ENCODE results near the gene CREB5. TPM values are rescaled to one million over a fixed set of nuclear protein-coding genes. Genes with fewer than 3 reads are reported as not detected.
"Not testable (repeated sequence)": the region's sequence is repeated elsewhere in the genome, so short reads cannot be mapped to it uniquely, and the experiment has no call there.

CREB5 gene
- total RNA-seq, 2 donors from 2014 or later = 0.53 to 2.6 TPM

- WGBS, 2 experiments (ENCODE audit: insufficient coverage in 1 of 2, insufficient read length in 1 of 2) = 84 to 89% methylated on average over 1 to 2 of the region's 2 CpGs
- no peaks in the 10 kb centered on the region for H3K36me3 ChIP-seq (ENCODE audit: control insufficient read depth, insufficient read depth, low read length)
- no peak for DNase-seq
- no peaks in the 10 kb centered on the region for H3K4me1 ChIP-seq (ENCODE audit: control insufficient read depth, insufficient read depth, low read length)
- TF ChIP-seq CTCF (conservative IDR thresholded peaks at IDR 0.05) = no peak
- H3K4me3 Mint-ChIP-seq = no peak overlapping the region
- H3K27ac Mint-ChIP-seq = no peak overlapping the region
- no peak overlapping the region for H3K4me3 ChIP-seq (ENCODE audit: low read length)
- H3K36me3 Mint-ChIP-seq (ENCODE audit: low read depth) = no peaks in the 10 kb centered on the region
- H3K27me3 ChIP-seq (ENCODE audit: control insufficient read depth, insufficient read depth, low read length, poor library complexity, severe bottlenecking) = peaks cover 3% of the 10 kb centered on the region
- no peaks in the 10 kb centered on the region for H3K27me3 Mint-ChIP-seq (ENCODE audit: insufficient read depth)
- H3K9ac ChIP-seq (ENCODE audit: extremely low read depth, low read length, poor library complexity, severe bottlenecking) = no peak overlapping the region
- H3K9me3 ChIP-seq (ENCODE audit: control insufficient read depth, low read length) = peaks cover 19% of the 10 kb centered on the region
- H3K9me3 Mint-ChIP-seq = peaks cover 11% of the 10 kb centered on the region
- no peak overlapping the region for H3K27ac ChIP-seq (ENCODE audit: low read depth, low read length)
- peaks cover 8% of the 10 kb centered on the region for H3K4me1 Mint-ChIP-seq
Observed at GRCh38 chr7:28549998-28550397, 137.7 kb downstream of the CREB5 start.

- Mint-ChIP-seq H3K36me3 (ENCODE audit: low read depth) (no peaks in the 10 kb centered on the region), H3K27me3 (ENCODE audit: insufficient read depth) (no peaks in the 10 kb centered on the region), H3K4me1 (peaks cover 8% of the 10 kb centered on the region), H3K4me3 (no peak overlapping the region), H3K9me3 (peaks cover 11% of the 10 kb centered on the region), H3K27ac (no peak overlapping the region)
- no peak for TF ChIP-seq CTCF (conservative IDR thresholded peaks at IDR 0.05)
- Histone ChIP-seq H3K36me3 (ENCODE audit: control insufficient read depth, insufficient read depth, low read length) (no peaks in the 10 kb centered on the region), H3K27ac (ENCODE audit: low read depth, low read length) (no peak overlapping the region), H3K9ac (ENCODE audit: extremely low read depth, low read length, poor library complexity, severe bottlenecking) (no peak overlapping the region), H3K27me3 (ENCODE audit: control insufficient read depth, insufficient read depth, low read length, poor library complexity, severe bottlenecking) (peaks cover 3% of the 10 kb centered on the region), H3K4me3 (ENCODE audit: low read length) (no peak overlapping the region), H3K9me3 (ENCODE audit: control insufficient read depth, low read length) (peaks cover 19% of the 10 kb centered on the region), H3K4me1 (ENCODE audit: control insufficient read depth, insufficient read depth, low read length) (no peaks in the 10 kb centered on the region)
- 91 to 96% methylated on average over 3 to 6 of the region's 7 CpGs for WGBS, 2 experiments (ENCODE audit: insufficient coverage in 1 of 2, insufficient read length in 1 of 2)
- DNase-seq = no peak
Observed at GRCh38 chr7:28550580-28551186, 138.4 kb downstream of the CREB5 start.

GRCh38 chr7:28551331-28551730, 139.0 kb downstream of the CREB5 start:
- Mint-ChIP-seq H3K27me3 (ENCODE audit: insufficient read depth) (no peaks in the 10 kb centered on the region), H3K36me3 (ENCODE audit: low read depth) (no peaks in the 10 kb centered on the region), H3K4me3 (no peak overlapping the region), H3K27ac (no peak overlapping the region), H3K9me3 (peaks cover 5% of the 10 kb centered on the region), H3K4me1 (peaks cover 8% of the 10 kb centered on the region)
- no peak for DNase-seq
- Histone ChIP-seq H3K27ac (ENCODE audit: low read depth, low read length) (peak overlapping the region; percentile 9), H3K9me3 (ENCODE audit: control insufficient read depth, low read length) (peaks cover 13% of the 10 kb centered on the region), H3K4me3 (ENCODE audit: low read length) (no peak overlapping the region), H3K27me3 (ENCODE audit: control insufficient read depth, insufficient read depth, low read length, poor library complexity, severe bottlenecking) (peaks cover 3% of the 10 kb centered on the region), H3K9ac (ENCODE audit: extremely low read depth, low read length, poor library complexity, severe bottlenecking) (no peak overlapping the region), H3K4me1 (ENCODE audit: control insufficient read depth, insufficient read depth, low read length) (no peaks in the 10 kb centered on the region), H3K36me3 (ENCODE audit: control insufficient read depth, insufficient read depth, low read length) (no peaks in the 10 kb centered on the region)
- no peak for TF ChIP-seq CTCF (conservative IDR thresholded peaks at IDR 0.05)
- WGBS, 2 experiments (ENCODE audit: insufficient coverage in 1 of 2, insufficient read length in 1 of 2) = 73% methylated on average over 5 of the region's 5 CpGs; no CpG with 5 or more reads in 1 of the 2 experiments

GRCh38 chr7:28551766-28552165, 139.4 kb downstream of the CREB5 start:
- not testable (repeated sequence) for H3K4me1 Mint-ChIP-seq; H3K27ac ChIP-seq (ENCODE audit: low read depth, low read length)

More at GRCh38 chr7:28551766-28552165, 139.4 kb downstream of the CREB5 start:
- H3K27me3 ChIP-seq (ENCODE audit: control insufficient read depth, insufficient read depth, low read length, poor library complexity, severe bottlenecking); H3K36me3 ChIP-seq (ENCODE audit: control insufficient read depth, insufficient read depth, low read length); H3K9me3 Mint-ChIP-seq; H3K4me1 ChIP-seq (ENCODE audit: control insufficient read depth, insufficient read depth, low read length); H3K4me3 Mint-ChIP-seq; DNase-seq; H3K9me3 ChIP-seq (ENCODE audit: control insufficient read depth, low read length); H3K4me3 ChIP-seq (ENCODE audit: low read length); H3K9ac ChIP-seq (ENCODE audit: extremely low read depth, low read length, poor library complexity, severe bottlenecking); H3K27ac Mint-ChIP-seq; H3K27me3 Mint-ChIP-seq (ENCODE audit: insufficient read depth); H3K36me3 Mint-ChIP-seq (ENCODE audit: low read depth): not testable (repeated sequence)
- 83% methylated on average over 1 of the region's 1 CpG; no CpG with 5 or more reads in 1 of the 2 experiments for WGBS, 2 experiments (ENCODE audit: insufficient coverage in 1 of 2, insufficient read length in 1 of 2)
